NCI-H146 treated with DMSO at 0.1 percent for 48 hours (cell line): Measurements from ENCODE around the gene UBTF.
A peak's percentile ranks its signal among the peaks of the same experiment; 100 is the strongest.
"Not testable (repeated sequence)": the region's sequence is repeated elsewhere in the genome, so short reads cannot be mapped to it uniquely, and the experiment has no call there.

ENCODE experiments used
- DNase-seq: peaks from one replicate; lab custom pipeline; 2025; ENCODE audit not compliant: unreplicated experiment; lab: John Stamatoyannopoulos, UW

The UBTF gene

GRCh38 chr17:44247440-44247841 is 28.0 kb upstream of the UBTF start:
- DNase-seq: no peak

GRCh38 chr17:44241106-44241624 is 21.7 kb upstream of the UBTF start:
- DNase-seq: no peak

- DNase-seq: not testable (repeated sequence)
These were observed 18.4 kb upstream of the UBTF start for GRCh38 chr17:44237886-44238285.

- no peak for DNase-seq
These were observed 17.0 kb upstream of the UBTF start for GRCh38 chr17:44236444-44236991.

GRCh38 chr17:44235583-44235936 is 16.1 kb upstream of the UBTF start:
- DNase-seq: no peak

GRCh38 chr17:44233582-44233981 is 14.1 kb upstream of the UBTF start:
- DNase-seq: no peak

GRCh38 chr17:44232061-44232460 is 12.6 kb upstream of the UBTF start:
- DNase-seq: no peak

GRCh38 chr17:44230140-44230539 is 10.7 kb upstream of the UBTF start:
- no peak for DNase-seq

GRCh38 chr17:44229090-44229489 is 9.6 kb upstream of the UBTF start:
- DNase-seq: no peak

GRCh38 chr17:44223541-44224071 is 4.1 kb upstream of the UBTF start:
- no peak for DNase-seq

GRCh38 chr17:44222112-44222869 is 2.8 kb upstream of the UBTF start:
- peak; percentile 65 for DNase-seq

GRCh38 chr17:44221862-44222111 is 2.3 kb upstream of the UBTF start:
- no peak for DNase-seq

GRCh38 chr17:44221084-44221861 is 1.8 kb upstream of the UBTF start:
- DNase-seq: peak; percentile 76

GRCh38 chr17:44220213-44221083 is 973 bp upstream of the UBTF start:
- no peak for DNase-seq

GRCh38 chr17:44219108-44219615 is 313 bp downstream of the UBTF start:
- no peak for DNase-seq

- peak; percentile 73 for DNase-seq
These were observed 949 bp downstream of the UBTF start for GRCh38 chr17:44218344-44219107.

GRCh38 chr17:44217738-44218343 is 1.6 kb downstream of the UBTF start:
- no peak for DNase-seq

GRCh38 chr17:44216694-44217093 is 2.8 kb downstream of the UBTF start:
- no peak for DNase-seq

GRCh38 chr17:44216173-44216572 is 3.3 kb downstream of the UBTF start:
- DNase-seq: no peak

GRCh38 chr17:44214896-44215295 is 4.6 kb downstream of the UBTF start:
- no peak for DNase-seq
